ENCODE results near the gene NFATC1.
"Not testable (repeated sequence)": the region's sequence is repeated elsewhere in the genome, so short reads cannot be mapped to it uniquely, and the experiment has no call there.

Gene NFATC1

DNA sequence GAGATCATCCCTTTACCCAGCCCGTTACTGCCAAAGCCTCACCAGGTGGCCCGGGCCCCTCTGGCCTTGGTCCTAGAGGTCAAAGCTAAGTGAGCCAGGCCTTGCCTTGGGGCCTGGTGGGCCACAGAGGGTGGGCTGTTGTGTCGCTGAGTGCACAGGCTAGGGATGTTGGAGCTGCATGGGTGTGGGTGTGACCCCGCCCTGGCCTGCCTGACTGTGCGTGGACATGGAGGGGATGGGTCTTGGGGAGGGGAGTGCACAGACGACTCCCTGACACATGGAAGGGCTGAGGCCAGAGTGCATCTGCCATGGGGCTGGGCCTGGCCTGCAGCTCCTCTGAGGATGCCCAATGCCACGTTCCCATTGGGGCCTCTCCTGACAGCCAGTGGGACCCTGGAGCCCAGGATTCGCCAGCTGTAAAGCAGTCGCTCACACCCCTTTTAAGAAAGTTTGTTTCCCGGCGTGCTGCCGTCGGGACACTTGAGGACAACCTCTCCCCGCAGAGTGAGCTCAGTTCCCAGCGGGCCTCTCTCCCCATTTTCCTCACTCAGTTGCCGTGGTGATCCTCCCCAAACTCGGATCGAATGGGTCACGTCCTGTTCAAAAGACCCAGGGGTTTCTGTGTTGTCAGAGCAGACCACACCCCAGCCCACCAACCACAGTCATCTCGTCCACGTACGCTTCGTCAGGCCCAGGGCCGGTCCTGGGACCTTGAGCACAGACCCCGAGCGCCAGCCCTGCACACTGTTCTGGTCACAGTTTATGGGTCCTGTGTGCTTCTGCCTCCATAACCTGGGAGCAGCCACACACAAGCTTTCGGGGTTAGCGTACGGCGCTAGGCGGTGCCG lies 93.5 kb downstream of the NFATC1 start:
- no peak for DNase-seq (ENCODE audit: low read depth in 2 of 2)

- DNase-seq (ENCODE audit: low read depth in 2 of 2) = no peak
These were observed 94.3 kb downstream of the NFATC1 start for GRCh38 chr18:79489899-79490625.

- DNase-seq (ENCODE audit: low read depth in 2 of 2) = no peak
These were observed 94.9 kb downstream of the NFATC1 start for GRCh38 chr18:79490626-79491041.

GRCh38 chr18:79491081-79491551 lies 95.4 kb downstream of the NFATC1 start:
- DNase-seq (ENCODE audit: low read depth in 2 of 2) = no peak

- DNase-seq (ENCODE audit: low read depth in 2 of 2) = no peak
These were observed 97.6 kb downstream of the NFATC1 start for GRCh38 chr18:79493211-79493800.

- no peak for DNase-seq (ENCODE audit: low read depth in 2 of 2)
These were observed 98.1 kb downstream of the NFATC1 start for GRCh38 chr18:79493801-79494211.

GRCh38 chr18:79494936-79495335 lies 99.2 kb downstream of the NFATC1 start:
- no peak for DNase-seq (ENCODE audit: low read depth in 2 of 2)

DNA sequence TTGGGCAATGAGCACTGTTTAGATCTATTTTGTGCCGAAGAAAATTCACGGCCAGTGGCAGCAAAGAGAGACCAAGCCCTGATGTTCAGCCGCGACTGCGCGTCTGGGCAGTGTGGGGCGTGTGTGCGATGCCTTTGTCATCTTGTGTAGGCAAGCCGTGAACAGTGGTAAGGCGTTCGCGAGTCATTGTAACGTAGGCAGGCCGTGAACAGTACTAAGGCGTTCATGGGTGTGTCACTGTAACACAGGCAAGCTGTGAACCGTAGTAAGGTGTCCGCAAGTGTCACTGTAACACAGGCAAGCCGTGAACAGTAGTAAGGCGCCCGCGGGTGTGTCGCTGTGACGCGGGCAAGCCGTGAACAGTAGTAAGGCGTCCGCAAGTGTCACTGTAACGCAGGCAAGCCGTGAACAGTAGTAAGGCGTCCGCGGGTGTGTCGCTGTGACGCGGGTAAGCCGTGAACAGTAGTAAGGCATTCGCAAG lies 99.9 kb downstream of the NFATC1 start:
- no peak for DNase-seq (ENCODE audit: low read depth in 2 of 2)

GRCh38 chr18:79496237-79496977 lies 100.7 kb downstream of the NFATC1 start:
- DNase-seq (ENCODE audit: low read depth in 2 of 2) = no peak

- DNase-seq (ENCODE audit: low read depth in 2 of 2) = no peak
These were observed 101.4 kb downstream of the NFATC1 start for GRCh38 chr18:79496978-79497637.

DNA sequence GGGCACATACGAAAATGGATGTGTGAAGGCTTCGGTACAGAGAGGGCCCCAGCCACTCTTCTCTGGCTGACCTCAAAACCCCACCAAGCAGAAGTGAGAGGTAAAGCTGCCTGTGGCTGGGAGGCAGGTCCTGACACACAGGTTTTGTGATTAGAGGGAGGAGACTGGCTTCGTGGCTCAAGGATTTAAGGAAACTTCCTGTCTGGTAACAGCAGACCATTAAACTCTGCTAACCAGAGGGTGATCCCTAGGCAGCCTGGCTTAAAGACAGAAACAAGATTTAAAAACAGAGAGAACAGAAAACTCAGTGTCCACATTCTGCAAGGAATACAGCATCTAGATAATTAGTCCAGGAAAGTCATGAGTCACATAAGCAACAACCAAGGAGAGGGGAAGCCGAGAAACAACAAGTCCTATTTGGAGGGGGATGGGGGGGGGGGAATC lies 101.9 kb downstream of the NFATC1 start:
- DNase-seq (ENCODE audit: low read depth in 2 of 2) = no peak

DNA sequence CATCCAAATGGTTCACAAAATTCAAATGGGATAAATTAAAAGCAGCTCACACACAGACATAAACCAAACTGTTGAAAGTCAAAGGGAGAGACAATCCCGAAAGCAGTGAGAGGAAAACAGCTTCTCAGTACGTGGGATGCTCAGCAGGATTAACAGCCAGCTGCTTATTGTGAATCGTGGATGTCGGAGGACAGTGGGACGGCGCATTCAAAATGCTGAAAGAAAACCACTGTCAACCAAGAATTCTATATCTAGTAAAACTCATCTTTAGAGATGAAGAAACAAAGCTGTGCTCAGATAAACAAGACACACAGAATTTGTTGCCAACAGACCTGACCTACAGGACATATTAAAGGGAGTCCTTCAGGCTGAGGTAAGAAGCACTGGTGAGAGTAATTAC lies 102.9 kb downstream of the NFATC1 start:
- no peak for DNase-seq (ENCODE audit: low read depth in 2 of 2)

- DNase-seq (ENCODE audit: low read depth in 2 of 2) = no peak
These were observed 105.3 kb downstream of the NFATC1 start for GRCh38 chr18:79501006-79501405.

GRCh38 chr18:79502782-79503181 lies 107.1 kb downstream of the NFATC1 start:
- DNase-seq (ENCODE audit: low read depth in 2 of 2) = no peak

DNA sequence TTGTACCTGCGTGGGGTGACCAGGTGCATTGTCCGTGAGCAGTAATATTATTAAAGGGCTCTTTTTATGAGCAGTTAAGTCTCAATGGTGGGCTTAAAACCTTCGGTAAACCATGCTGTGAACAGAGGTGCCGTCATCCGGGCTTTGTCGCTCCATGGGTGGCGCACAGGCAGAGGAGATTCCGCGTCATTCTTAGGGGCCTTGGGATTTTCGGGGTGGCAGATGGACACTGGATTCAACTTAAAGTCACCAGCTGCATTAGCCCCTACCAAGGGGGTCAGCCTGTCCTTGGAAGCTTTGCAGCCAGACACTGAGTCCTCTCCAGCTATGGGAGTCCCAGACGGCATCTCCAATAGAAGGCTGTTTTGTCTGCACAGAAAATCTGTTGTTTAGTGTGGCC lies 107.7 kb downstream of the NFATC1 start:
- DNase-seq (ENCODE audit: low read depth in 2 of 2) = no peak

DNA sequence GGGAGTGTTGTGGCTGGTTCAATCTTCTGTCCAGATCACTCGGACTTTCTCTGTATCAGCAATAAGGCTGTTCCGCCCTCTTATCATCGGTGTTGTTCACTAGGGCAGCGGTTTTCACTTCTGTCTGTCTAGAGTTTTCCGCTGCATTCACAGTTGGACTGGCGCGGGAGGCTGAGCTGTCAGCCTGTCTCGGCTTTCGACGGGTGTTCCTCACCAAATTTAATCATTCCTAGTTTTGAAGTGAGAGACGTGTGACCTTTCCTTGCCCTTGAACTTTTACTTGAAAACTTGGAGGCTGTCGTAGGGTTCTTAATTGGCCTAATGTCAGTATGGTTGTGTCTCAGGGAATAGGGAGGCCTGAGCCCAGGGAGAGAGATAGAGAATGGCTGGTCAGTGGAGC lies 108.3 kb downstream of the NFATC1 start:
- DNase-seq (ENCODE audit: low read depth in 2 of 2) = no peak

DNA sequence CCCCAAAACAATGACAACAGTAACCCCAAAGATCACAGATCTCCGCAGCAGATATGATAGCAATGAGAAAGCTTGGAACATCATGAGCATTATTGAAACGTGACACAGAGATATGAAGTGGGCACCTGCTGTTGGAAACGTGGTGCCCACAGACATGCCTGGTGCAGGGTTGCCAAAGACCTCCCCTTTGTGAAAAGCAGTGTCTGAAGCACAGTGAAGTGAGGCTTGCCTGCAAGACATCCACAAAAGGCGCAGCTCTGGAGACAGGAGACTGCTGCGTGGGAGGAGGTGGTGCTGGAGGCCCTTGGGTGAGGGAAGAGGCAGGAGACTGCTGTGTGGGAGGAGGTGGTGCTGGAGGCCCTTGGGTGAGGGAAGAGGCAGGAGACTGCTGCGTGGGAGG lies 108.8 kb downstream of the NFATC1 start:
- DNase-seq (ENCODE audit: low read depth in 2 of 2) = not testable (repeated sequence)

DNA sequence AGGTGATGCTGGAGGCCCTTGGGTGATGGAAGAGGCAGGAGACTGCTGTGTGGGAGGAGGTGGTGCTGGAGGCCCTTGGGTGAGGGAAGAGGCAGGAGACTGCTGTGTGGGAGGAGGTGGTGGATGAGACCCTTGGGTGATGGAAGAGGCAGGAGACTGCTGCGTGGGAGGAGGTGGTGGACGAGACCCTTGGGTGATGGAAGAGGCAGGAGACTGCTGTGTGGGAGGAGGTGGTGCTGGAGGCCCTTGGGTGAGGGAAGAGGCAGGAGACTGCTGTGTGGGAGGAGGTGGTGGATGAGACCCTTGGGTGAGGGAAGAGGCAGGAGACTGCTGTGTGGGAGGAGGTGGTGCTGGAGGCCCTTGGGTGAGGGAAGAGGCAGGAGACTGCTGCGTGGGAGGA lies 109.7 kb downstream of the NFATC1 start:
- DNase-seq (ENCODE audit: low read depth in 2 of 2) = not testable (repeated sequence)

DNA sequence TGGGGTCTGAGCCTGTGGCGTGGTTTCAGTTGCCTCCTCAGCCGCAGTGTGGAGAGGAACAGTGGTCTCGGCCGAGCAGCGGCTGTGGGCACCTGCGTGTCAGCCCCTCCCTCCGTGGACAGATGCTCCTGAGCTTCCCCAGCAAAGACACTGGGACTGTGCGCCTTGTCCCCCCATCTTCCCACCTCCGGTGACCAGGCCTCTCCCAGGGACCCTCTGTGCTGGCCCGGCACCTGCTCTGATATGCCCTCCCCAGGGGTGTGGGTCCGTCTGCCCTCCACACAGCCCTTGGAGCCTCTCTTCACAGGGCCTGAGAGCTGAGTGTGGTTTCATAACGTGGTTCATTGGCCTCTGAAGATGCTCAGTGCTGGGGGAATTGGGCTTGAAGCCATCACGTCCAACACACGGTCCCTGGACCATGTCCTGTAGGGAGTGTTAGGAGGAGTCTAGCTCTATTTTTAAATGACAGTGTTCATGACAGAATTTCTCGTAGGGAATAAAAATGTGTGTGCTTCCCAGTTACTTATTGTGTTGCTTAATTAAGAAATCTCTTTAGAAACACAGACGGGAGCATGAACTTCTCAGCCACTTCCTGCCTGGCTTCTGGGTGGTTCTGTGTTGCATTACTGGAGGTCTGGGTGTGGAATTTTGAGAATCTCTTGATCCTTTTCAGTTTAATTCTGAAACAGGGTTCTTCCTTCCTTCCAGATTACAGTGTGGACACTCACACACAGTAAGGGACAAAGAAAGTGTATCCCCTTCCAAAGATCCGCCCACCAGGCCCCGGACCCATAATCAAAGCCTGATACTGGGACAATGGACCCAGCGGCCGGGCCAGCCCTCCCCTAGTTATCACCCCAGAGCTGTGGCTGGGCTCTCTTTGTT lies 110.7 kb downstream of the NFATC1 start:
- DNase-seq (ENCODE audit: low read depth in 2 of 2) = no peak

- no peak for DNase-seq (ENCODE audit: low read depth in 2 of 2)
These were observed 111.4 kb downstream of the NFATC1 start for GRCh38 chr18:79507076-79507545.
